ENCODE data around the gene NEU1. TPM values are rescaled to one million over a fixed set of nuclear protein-coding genes. Genes with fewer than 3 reads are reported as not detected.
"Not testable (repeated sequence)": the region's sequence is repeated elsewhere in the genome, so short reads cannot be mapped to it uniquely, and the experiment has no call there.

NEU1 gene
- polyA plus RNA-seq, 1 donor: 174 TPM

DNA sequence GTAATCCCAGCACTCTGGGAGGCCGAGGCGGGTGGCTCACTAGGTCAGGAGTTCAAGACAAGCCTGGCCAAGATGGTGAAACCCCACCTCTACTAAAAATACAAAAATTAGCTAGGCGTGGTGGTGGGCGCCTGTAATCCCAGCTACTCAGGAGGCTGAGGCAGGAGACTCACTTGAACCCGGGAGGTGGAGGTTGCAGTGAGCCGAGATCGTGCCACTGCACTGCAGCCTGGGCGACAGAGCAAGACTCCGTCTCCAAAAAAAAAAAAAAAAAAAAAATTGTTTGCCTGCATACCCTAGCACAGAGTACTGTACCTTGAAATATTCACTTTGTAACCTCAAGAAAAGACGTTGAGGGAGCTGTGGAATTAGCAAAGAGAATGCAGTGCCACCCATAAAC, 42.2 kb downstream of the NEU1 start:
- not testable (repeated sequence) for H3K27me3 ChIP-seq (ENCODE audit: control insufficient read depth, insufficient read depth, low read length); DNase-seq; H3K9me3 ChIP-seq (ENCODE audit: control insufficient read depth, low read depth, low read length); H3K4me3 ChIP-seq (ENCODE audit: low read length); H3K36me3 ChIP-seq (ENCODE audit: control insufficient read depth, insufficient read depth, low read length)
- H3K27ac ChIP-seq (ENCODE audit: low read length): peak overlapping the region; percentile 58
- WGBS (ENCODE audit: insufficient coverage, low lambda C conversion rate): no CpG with 5 or more reads among the region's 10 CpGs
- peaks cover 32% of the 10 kb centered on the region for H3K4me1 ChIP-seq (ENCODE audit: control insufficient read depth, insufficient read depth, low read length)

DNA sequence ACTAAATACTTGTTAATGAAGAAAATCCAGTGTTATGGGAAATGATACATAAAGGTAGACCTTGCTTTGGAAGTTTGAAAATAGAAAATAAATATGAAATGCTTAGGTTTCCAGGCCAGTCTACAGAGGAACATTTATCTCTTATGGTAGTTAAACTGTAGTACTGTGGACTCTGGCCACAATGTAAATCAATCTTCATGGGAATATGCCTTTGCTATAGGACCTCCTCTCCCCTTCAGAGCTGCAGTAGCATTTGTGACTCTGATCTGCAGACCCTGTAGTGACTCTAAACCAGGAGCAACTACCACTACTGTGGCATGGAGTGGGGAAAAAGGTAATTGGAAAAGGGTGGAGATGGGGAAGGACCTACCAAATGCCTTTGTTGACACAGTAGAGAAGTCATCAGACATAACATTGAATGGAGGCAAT, 42.7 kb downstream of the NEU1 start:
- Histone ChIP-seq H3K36me3 (ENCODE audit: control insufficient read depth, insufficient read depth, low read length) (no peaks in the 10 kb centered on the region), H3K27me3 (ENCODE audit: control insufficient read depth, insufficient read depth, low read length) (no peaks in the 10 kb centered on the region), H3K4me3 (ENCODE audit: low read length) (no peak overlapping the region), H3K27ac (ENCODE audit: low read length) (peak overlapping the region; percentile 58), H3K4me1 (ENCODE audit: control insufficient read depth, insufficient read depth, low read length) (peaks cover 32% of the 10 kb centered on the region), H3K9me3 (ENCODE audit: control insufficient read depth, low read depth, low read length) (no peaks in the 10 kb centered on the region)
- peak; percentile 54 to 62 for DNase-seq

DNA sequence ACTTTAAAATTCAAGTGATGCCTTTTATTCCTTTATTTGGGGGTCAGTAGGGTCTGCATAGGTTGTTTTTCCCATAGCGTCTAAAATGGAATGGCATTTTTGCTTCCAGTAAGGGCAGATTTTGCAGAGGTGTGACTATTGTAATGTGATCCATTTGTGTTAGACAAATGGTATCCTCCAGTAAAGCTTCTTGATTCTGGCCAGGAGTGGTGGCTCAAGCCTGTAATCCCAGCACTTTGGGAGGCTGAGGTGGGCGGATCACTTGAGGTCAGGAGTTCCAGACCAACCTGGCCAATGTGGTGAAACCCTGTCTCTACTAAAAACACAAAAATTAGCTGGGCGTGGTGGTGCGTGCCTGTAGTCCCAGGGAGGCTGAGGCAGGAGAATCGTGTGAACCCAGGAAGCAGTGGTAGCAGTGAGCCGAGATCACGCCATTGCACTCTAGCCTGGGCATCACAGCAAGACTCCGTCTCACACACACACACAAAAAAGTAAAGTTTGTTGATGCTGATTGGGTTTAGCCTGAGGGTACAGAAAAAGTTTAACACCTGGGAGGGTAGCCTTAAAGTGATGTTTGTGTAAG, 44.6 kb downstream of the NEU1 start:
- DNase-seq; H3K36me3 ChIP-seq (ENCODE audit: control insufficient read depth, insufficient read depth, low read length); H3K27me3 ChIP-seq (ENCODE audit: control insufficient read depth, insufficient read depth, low read length); H3K9me3 ChIP-seq (ENCODE audit: control insufficient read depth, low read depth, low read length); H3K27ac ChIP-seq (ENCODE audit: low read length): not testable (repeated sequence)
- Histone ChIP-seq H3K4me3 (ENCODE audit: low read length) (peak overlapping the region; percentile 10), H3K4me1 (ENCODE audit: control insufficient read depth, insufficient read depth, low read length) (peaks cover 40% of the 10 kb centered on the region)
- WGBS (ENCODE audit: insufficient coverage, low lambda C conversion rate): no CpG with 5 or more reads among the region's 8 CpGs

DNA sequence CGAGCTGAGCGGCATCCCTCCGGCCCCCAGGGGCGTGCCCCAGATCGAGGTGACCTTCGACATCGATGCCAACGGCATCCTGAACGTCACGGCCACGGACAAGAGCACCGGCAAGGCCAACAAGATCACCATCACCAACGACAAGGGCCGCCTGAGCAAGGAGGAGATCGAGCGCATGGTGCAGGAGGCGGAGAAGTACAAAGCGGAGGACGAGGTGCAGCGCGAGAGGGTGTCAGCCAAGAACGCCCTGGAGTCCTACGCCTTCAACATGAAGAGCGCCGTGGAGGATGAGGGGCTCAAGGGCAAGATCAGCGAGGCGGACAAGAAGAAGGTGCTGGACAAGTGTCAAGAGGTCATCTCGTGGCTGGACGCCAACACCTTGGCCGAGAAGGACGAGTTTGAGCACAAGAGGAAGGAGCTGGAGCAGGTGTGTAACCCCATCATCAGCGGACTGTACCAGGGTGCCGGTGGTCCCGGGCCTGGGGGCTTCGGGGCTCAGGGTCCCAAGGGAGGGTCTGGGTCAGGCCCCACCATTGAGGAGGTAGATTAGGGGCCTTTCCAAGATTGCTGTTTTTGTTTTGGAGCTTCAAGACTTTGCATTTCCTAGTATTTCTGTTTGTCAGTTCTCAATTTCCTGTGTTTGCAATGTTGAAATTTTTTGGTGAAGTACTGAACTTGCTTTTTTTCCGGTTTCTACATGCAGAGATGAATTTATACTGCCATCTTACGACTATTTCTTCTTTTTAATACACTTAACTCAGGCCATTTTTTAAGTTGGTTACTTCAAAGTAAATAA, 45.3 kb downstream of the NEU1 start:
- Histone ChIP-seq H3K4me3 (ENCODE audit: low read length) (peak overlapping the region; percentile 34), H3K4me1 (ENCODE audit: control insufficient read depth, insufficient read depth, low read length) (peaks cover 37% of the 10 kb centered on the region)
- not testable (repeated sequence) for H3K36me3 ChIP-seq (ENCODE audit: control insufficient read depth, insufficient read depth, low read length); H3K9me3 ChIP-seq (ENCODE audit: control insufficient read depth, low read depth, low read length); H3K27ac ChIP-seq (ENCODE audit: low read length); DNase-seq; H3K27me3 ChIP-seq (ENCODE audit: control insufficient read depth, insufficient read depth, low read length)
- WGBS (ENCODE audit: insufficient coverage, low lambda C conversion rate): 73% methylated on average over 2 of the region's 37 CpGs

DNA sequence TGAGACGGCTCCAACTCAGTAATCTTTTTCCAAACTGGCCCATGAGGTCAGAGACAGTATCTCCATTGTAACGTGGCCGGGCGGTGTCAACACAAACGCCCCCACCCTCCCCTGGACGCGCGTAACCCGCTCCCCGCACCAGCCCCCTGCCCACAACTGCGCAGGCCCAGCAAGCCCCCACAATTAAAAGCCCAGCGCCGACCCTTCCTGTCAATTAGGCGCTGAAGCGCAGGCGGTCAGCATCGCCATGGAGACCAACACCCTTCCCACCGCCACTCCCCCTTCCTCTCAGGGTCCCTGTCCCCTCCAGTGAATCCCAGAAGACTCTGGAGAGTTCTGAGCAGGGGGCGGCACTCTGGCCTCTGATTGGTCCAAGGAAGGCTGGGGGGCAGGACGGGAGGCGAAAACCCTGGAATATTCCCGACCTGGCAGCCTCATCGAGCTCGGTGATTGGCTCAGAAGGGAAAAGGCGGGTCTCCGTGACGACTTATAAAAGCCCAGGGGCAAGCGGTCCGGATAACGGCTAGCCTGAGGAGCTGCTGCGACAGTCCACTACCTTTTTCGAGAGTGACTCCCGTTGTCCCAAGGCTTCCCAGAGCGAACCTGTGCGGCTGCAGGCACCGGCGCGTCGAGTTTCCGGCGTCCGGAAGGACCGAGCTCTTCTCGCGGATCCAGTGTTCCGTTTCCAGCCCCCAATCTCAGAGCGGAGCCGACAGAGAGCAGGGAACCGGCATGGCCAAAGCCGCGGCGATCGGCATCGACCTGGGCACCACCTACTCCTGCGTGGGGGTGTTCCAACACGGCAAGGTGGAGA, 47.4 kb downstream of the NEU1 start, which contains the start of the genes HSPA1A and HSPA1L:
Gene HSPA1A (plus strand): TSS at position 519 of the 814 bp plus-strand sequence. CDS start 214 bp downstream, at position 733.
Gene HSPA1L (minus strand): TSS at position 259 of the 814 bp plus-strand sequence. CDS start 3,311 bp downstream, outside the sequence.
- no CpG with 5 or more reads among the region's 56 CpGs for whole genome bisulfite sequencing (ENCODE audit: insufficient coverage, low lambda C conversion rate)
- H3K4me1 ChIP-seq (ENCODE audit: control insufficient read depth, insufficient read depth, low read length): peaks cover 25% of the 10 kb centered on the region

DNA sequence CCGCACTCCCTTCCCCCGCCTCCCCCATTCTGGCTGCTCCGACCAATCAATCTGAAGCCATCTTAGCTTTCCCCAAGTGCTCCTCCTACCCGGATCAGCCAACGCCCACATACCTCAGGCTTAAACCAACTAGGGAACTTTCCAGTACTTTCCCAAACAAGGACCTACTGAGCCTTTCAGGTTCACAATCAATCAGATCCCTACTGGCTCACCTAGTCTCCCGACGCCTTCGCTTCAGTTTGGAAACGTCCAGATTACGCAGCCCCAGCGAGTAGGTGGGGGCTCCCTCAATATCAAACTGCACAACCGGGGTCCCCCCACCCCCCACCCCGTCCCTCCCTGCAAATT, 48.0 kb downstream of the NEU1 start:
- Histone ChIP-seq H3K9me3 (ENCODE audit: control insufficient read depth, low read depth, low read length) (no peaks in the 10 kb centered on the region), H3K4me1 (ENCODE audit: control insufficient read depth, insufficient read depth, low read length) (peaks cover 20% of the 10 kb centered on the region), H3K4me3 (ENCODE audit: low read length) (peak overlapping the region; percentile 47), H3K27me3 (ENCODE audit: control insufficient read depth, insufficient read depth, low read length) (no peaks in the 10 kb centered on the region), H3K36me3 (ENCODE audit: control insufficient read depth, insufficient read depth, low read length) (no peaks in the 10 kb centered on the region), H3K27ac (ENCODE audit: low read length) (peak overlapping the region; percentile 98)
- DNase-seq: peak; percentile 95 to 98
- WGBS (ENCODE audit: insufficient coverage, low lambda C conversion rate): no CpG with 5 or more reads among the region's 13 CpGs

More for the DNA sequence above, 47.4 kb downstream of the NEU1 start, which contains the start of the genes HSPA1A and HSPA1L:
- Histone ChIP-seq H3K27me3 (ENCODE audit: control insufficient read depth, insufficient read depth, low read length) (no peaks in the 10 kb centered on the region), H3K4me3 (ENCODE audit: low read length) (peak within 1 kb of the TSS; percentile 47), H3K36me3 (ENCODE audit: control insufficient read depth, insufficient read depth, low read length) (no peaks in the 10 kb centered on the region), H3K27ac (ENCODE audit: low read length) (peak within 1 kb of the TSS; percentile 98), H3K9me3 (ENCODE audit: control insufficient read depth, low read depth, low read length) (no peaks in the 10 kb centered on the region)
- peak; percentile 91 to 97 for DNase-seq

DNA sequence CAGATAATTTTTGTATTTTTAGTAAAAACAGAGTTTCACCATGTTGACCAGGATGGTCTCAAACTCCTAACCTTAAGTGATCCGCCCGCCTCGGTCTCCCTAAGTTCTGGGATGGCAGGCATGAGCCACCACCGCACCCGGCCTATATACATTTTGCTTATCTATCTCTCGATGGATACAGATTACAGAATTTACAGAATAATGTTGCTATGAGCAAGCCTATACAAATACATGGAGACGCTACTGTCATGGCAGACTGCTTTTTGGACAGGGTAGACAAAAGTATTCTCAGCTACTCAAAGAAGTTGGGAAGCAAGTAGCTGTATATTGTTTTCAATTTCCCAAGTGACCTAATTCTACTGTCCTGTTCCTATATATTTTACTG, 49.2 kb downstream of the NEU1 start:
- H3K9me3 ChIP-seq (ENCODE audit: control insufficient read depth, low read depth, low read length): no peaks in the 10 kb centered on the region
- 96% methylated on average over 5 of the region's 7 CpGs for WGBS (ENCODE audit: insufficient coverage, low lambda C conversion rate)
- H3K27ac ChIP-seq (ENCODE audit: low read length): peak overlapping the region; percentile 98
- peak overlapping the region; percentile 37 for H3K4me3 ChIP-seq (ENCODE audit: low read length)
- no peak for DNase-seq
- peaks cover 14% of the 10 kb centered on the region for H3K4me1 ChIP-seq (ENCODE audit: control insufficient read depth, insufficient read depth, low read length)
- H3K27me3 ChIP-seq (ENCODE audit: control insufficient read depth, insufficient read depth, low read length): no peaks in the 10 kb centered on the region
- H3K36me3 ChIP-seq (ENCODE audit: control insufficient read depth, insufficient read depth, low read length): no peaks in the 10 kb centered on the region

DNA sequence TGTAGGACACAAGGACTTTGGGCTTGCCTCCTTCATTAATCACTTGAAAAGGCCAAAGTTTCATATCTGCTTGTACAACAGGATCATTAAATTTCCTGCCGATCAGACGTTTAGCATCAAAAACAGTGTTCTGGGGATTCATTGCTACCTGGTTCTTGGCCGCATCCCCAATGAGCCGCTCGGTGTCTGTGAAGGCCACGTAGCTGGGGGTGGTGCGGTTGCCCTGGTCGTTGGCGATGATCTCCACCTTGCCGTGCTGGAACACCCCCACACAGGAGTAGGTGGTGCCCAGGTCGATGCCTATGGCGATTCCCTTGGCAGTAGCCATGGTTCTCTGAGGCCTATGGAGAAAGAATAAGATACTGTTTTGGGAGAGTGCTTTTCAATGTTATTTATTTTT, 51.0 kb downstream of the NEU1 start:
- Histone ChIP-seq H3K4me1 (ENCODE audit: control insufficient read depth, insufficient read depth, low read length) (peaks cover 8% of the 10 kb centered on the region), H3K4me3 (ENCODE audit: low read length) (no peak overlapping the region), H3K36me3 (ENCODE audit: control insufficient read depth, insufficient read depth, low read length) (no peaks in the 10 kb centered on the region), H3K27ac (ENCODE audit: low read length) (no peak overlapping the region), H3K9me3 (ENCODE audit: control insufficient read depth, low read depth, low read length) (no peaks in the 10 kb centered on the region), H3K27me3 (ENCODE audit: control insufficient read depth, insufficient read depth, low read length) (no peaks in the 10 kb centered on the region)
- no CpG with 5 or more reads among the region's 12 CpGs for WGBS (ENCODE audit: insufficient coverage, low lambda C conversion rate)
- no peak for DNase-seq

DNA sequence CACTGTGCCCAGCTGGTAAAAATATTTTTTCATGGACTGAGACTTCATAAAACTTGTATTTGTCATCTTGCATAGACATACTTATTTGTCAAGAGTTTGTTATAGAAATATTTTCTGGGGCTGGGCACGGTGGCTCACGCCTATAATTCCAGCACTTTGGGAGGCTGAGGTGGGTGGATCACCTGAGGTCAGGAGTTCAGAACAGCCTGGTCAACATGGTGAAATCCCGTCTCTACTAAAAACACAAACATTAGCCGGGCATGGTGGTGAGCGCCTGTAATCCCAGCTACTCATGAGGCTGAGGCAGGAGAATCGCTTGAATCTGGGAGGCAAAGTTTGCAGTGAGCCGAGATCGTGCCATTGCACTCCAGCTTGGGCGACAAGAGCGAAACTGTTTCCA, 54.0 kb downstream of the NEU1 start:
- not testable (repeated sequence) for H3K27ac ChIP-seq (ENCODE audit: low read length); H3K4me1 ChIP-seq (ENCODE audit: control insufficient read depth, insufficient read depth, low read length); H3K9me3 ChIP-seq (ENCODE audit: control insufficient read depth, low read depth, low read length); DNase-seq; H3K4me3 ChIP-seq (ENCODE audit: low read length); H3K27me3 ChIP-seq (ENCODE audit: control insufficient read depth, insufficient read depth, low read length); H3K36me3 ChIP-seq (ENCODE audit: control insufficient read depth, insufficient read depth, low read length)
- no CpG with 5 or more reads among the region's 10 CpGs for WGBS (ENCODE audit: insufficient coverage, low lambda C conversion rate)

Measured in large intestine (tissue), 3 donors.